ENCODE data around the gene ETV6.

DNA sequence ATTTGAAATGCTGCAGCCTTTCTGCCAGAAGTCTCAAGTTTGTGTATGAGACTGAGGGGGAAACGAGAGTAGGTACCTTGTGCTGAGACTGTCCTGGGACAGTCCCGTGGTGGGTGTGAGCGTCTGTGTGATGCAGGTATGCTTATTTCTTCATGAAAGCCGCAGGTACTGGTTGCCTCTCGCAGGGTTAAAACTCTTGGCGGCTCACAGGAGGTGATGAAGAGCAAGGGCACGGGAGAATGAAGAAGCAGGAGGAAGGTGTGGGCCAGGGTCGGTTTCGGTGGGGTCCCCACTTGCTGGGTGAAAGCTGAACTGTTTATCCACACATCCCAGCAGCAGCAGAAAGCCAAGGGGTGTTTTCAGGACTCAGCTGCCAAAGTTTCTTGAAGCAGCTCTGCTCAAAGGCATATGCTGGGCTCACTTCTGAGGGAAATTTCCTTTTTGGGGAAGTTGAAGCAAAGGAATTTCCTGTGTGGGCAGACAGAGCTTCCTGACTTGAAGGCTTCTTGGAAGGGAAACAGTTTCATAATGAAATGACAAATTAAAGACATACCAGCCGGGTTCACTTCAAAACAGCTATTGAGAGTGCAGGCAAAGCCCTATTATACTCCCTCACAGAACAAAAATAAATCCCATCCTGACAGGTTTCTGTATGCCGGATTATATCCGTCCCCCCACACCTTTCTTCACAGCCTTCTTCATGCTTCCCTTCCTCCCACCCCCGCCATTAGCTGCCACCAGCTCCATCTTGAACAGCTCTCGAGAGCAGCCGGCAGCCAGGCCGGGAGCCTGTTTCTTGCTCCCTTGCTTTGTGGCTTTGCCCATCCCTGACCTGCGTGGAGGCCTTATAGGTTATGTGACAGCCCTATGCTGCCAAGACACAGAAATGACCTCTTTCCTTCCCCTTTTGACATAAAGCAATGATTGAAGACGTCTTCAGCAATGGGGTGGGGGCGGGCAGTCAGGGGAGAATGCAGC, 116.6 kb downstream of the ETV6 start:
- TF ChIP-seq, protein P1, sequence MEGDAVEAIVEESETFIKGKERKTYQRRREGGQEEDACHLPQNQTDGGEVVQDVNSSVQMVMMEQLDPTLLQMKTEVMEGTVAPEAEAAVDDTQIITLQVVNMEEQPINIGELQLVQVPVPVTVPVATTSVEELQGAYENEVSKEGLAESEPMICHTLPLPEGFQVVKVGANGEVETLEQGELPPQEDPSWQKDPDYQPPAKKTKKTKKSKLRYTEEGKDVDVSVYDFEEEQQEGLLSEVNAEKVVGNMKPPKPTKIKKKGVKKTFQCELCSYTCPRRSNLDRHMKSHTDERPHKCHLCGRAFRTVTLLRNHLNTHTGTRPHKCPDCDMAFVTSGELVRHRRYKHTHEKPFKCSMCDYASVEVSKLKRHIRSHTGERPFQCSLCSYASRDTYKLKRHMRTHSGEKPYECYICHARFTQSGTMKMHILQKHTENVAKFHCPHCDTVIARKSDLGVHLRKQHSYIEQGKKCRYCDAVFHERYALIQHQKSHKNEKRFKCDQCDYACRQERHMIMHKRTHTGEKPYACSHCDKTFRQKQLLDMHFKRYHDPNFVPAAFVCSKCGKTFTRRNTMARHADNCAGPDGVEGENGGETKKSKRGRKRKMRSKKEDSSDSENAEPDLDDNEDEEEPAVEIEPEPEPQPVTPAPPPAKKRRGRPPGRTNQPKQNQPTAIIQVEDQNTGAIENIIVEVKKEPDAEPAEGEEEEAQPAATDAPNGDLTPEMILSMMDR (IDR thresholded peaks at IDR 0.05), result no peak
- no peak for TF ChIP-seq POLR2A (IDR thresholded peaks at IDR 0.05)

All from lower leg skin (tissue), 3 donors.